ENCODE data around the gene CFAP57. TPM values are rescaled to one million over a fixed set of nuclear protein-coding genes. Genes with fewer than 3 reads are reported as not detected.

Gene CFAP57
- total RNA-seq, 4 donors from 2014 or later: 0.40 to 5.6 (median 1.8) TPM

GRCh38 chr1:43265431-43265830, 93.3 kb downstream of the CFAP57 start:
- no peak for DNase-seq
- intact Hi-C loops (cut with DNase I; ENCODE audit: low total_unique reads): no loop called here
- Histone ChIP-seq H3K4me3 (no peak overlapping the region), H3K9me3 (no peaks in the 10 kb centered on the region), H3K27me3 (no peaks in the 10 kb centered on the region), H3K27ac (no peak overlapping the region), H3K36me3 (no peaks in the 10 kb centered on the region), H3K4me1 (no peaks in the 10 kb centered on the region)
- TF ChIP-seq, protein P1, sequence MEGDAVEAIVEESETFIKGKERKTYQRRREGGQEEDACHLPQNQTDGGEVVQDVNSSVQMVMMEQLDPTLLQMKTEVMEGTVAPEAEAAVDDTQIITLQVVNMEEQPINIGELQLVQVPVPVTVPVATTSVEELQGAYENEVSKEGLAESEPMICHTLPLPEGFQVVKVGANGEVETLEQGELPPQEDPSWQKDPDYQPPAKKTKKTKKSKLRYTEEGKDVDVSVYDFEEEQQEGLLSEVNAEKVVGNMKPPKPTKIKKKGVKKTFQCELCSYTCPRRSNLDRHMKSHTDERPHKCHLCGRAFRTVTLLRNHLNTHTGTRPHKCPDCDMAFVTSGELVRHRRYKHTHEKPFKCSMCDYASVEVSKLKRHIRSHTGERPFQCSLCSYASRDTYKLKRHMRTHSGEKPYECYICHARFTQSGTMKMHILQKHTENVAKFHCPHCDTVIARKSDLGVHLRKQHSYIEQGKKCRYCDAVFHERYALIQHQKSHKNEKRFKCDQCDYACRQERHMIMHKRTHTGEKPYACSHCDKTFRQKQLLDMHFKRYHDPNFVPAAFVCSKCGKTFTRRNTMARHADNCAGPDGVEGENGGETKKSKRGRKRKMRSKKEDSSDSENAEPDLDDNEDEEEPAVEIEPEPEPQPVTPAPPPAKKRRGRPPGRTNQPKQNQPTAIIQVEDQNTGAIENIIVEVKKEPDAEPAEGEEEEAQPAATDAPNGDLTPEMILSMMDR (IDR thresholded peaks at IDR 0.05): no peak
- TF ChIP-seq POLR2A (IDR thresholded peaks at IDR 0.05): no peak

DNA sequence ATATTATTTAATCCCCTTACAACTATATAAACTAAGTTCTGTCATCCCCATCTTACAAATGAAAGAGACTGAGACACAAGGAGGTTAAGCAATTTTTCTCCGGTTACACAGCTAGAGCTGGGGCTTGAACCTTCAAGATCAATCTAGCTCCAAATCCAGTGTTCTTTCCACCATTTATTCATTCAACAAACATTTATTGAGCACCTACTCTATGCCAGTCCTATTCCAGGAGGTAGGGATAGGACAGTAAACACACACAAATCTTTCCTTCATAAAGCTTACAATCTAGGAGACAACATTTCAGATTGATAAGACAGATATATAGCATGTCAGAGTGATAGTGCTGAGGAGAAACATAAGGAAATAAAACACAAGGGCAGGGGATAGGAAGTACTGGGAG, 94.8 kb downstream of the CFAP57 start:
- TF ChIP-seq POLR2A (IDR thresholded peaks at IDR 0.05): no peak
- TF ChIP-seq, protein P1 (IDR thresholded peaks at IDR 0.05): no peak
- Histone ChIP-seq H3K4me1 (no peaks in the 10 kb centered on the region), H3K36me3 (no peaks in the 10 kb centered on the region), H3K27ac (no peak overlapping the region), H3K27me3 (no peaks in the 10 kb centered on the region), H3K4me3 (no peak overlapping the region), H3K9me3 (no peaks in the 10 kb centered on the region)
- intact Hi-C loops (cut with DNase I; ENCODE audit: low total_unique reads): no loop called here
- no peak for DNase-seq

DNA sequence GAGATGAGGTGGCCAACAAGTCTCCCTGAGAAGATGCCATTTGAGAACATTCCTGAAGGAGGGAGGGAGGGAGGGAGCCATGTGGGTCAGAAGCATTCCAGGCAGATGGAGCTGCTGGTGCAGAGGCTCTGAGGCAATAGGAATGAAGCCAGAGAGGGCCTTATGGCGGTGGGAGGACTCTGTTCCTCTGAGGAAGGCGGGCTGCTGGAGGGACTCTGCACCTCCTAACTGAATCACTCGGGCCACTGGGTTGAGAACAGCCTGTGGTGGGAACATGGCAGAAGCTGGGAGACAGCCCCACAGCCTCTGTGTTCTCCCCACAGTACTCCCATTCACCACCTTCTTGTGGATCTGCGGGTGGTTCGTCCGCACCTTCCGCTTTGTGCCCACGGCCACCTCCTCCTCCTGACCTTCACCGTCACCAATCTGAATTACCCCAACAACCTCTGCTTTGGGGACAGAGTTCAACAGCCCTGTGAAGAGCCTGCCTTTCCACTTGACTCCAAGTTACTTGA, 95.2 kb downstream of the CFAP57 start:
- no peak overlapping the region for H3K27ac ChIP-seq
- no peak for DNase-seq
- H3K9me3 ChIP-seq: no peaks in the 10 kb centered on the region
- H3K27me3 ChIP-seq: no peaks in the 10 kb centered on the region
- H3K36me3 ChIP-seq: no peaks in the 10 kb centered on the region
- H3K4me1 ChIP-seq: no peaks in the 10 kb centered on the region
- intact Hi-C loops (cut with DNase I; ENCODE audit: low total_unique reads): no loop called here
- H3K4me3 ChIP-seq: no peak overlapping the region
- TF ChIP-seq POLR2A (IDR thresholded peaks at IDR 0.05): no peak
- TF ChIP-seq, protein P1 (IDR thresholded peaks at IDR 0.05): no peak

DNA sequence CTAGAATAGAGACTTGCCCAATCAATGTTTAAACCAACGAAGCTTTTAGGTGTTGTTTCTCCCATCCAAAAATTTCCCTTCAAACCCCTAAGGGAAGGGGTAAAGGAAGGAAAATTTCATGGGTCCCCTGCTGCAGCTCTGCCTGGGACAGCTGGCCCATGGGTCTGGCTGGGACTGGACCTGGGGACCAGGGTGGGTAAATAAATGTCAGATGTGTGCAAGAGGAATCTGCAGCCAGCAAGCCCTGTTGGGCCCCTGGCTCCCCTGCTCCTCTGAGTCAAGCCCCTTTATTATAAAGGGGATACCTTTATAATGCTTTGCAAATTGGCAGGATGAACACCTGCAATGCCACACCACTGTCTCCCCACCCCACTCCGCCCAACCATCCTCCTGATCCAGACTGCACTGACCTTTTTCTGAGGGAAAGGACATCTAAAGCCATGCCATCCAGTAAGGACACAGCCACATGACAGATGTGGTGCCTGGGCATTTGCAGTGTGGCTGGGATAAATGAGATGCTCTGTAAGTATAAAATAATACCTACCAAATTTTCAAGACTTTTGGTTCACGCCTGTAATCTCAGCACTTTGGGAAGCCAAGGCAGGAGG, 95.8 kb downstream of the CFAP57 start:
- Histone ChIP-seq H3K36me3 (no peaks in the 10 kb centered on the region), H3K4me1 (no peaks in the 10 kb centered on the region), H3K27me3 (no peaks in the 10 kb centered on the region), H3K27ac (no peak overlapping the region), H3K9me3 (no peaks in the 10 kb centered on the region), H3K4me3 (no peak overlapping the region)
- intact Hi-C loops (cut with DNase I; ENCODE audit: low total_unique reads): no loop called here
- DNase-seq: no peak
- no peak for TF ChIP-seq POLR2A (IDR thresholded peaks at IDR 0.05)
- TF ChIP-seq, protein P1 (IDR thresholded peaks at IDR 0.05): no peak

DNA sequence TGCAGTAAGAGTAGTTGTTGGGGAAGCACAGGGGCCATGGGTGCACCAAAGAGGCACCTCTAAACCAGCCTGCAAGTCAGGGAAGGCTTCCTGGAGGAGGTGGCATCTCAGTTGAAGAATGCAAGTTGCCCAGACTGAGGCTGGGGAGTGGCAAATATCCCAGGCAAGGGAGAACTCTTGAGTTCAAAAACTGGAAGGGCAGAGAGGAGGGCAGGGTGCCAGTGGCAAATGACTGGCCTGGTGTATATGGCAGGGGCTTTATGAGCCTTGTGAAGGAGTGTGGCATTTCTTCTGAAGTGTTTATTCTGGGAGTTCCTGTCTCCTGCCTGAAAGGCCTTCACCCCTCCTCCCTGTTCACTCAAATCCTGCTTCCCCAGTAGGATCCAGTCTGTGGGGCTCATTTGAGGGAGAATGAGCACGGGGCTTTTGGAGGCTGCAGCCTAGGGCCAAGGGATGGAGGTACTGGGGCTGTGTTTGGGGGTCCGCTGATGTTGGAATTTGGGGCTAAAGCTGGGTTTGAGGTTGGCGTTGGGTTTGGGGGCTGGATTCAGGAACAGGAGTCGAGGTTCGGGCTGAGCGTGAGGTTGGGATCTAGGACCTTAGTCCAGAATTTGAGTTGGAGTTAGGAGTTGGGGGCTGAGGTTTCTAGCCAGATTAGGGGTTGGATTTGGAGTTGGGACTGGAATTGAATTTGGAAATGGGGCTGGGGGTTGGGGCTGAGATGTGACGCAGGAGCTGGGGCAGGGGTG, 97.7 kb downstream of the CFAP57 start, which contains the start of gene TMEM125:
Gene TMEM125 (plus strand): TSS at position 357 of the 749 bp plus-strand sequence. CDS start 2,740 bp downstream, outside the sequence.
- intact Hi-C loops (cut with DNase I; ENCODE audit: low total_unique reads): no loop called here
- no peaks in the 10 kb centered on the region for H3K36me3 ChIP-seq
- no peaks in the 10 kb centered on the region for H3K4me1 ChIP-seq
- H3K9me3 ChIP-seq: no peaks in the 10 kb centered on the region
- no peak within 1 kb of the TSS for H3K27ac ChIP-seq
- no peak for TF ChIP-seq POLR2A (IDR thresholded peaks at IDR 0.05)
- TF ChIP-seq, protein P1 (IDR thresholded peaks at IDR 0.05): no peak
- H3K27me3 ChIP-seq: no peaks in the 10 kb centered on the region
- H3K4me3 ChIP-seq: no peak within 1 kb of the TSS
- no peak for DNase-seq

Measured in uterus (tissue), 4 donors.